ENCODE results near the gene KDM3B. TPM values are rescaled to one million over a fixed set of nuclear protein-coding genes. Genes with fewer than 3 reads are reported as not detected.
A peak's percentile ranks its signal among the peaks of the same experiment; 100 is the strongest.

Gene KDM3B
- total and polyA plus RNA-seq, 9 of the 15 experiments (the other 6 are each of a cell fraction or from before 2014, with no cell fraction given) = 13.8 to 62.8 (median 41.9) TPM

GRCh38 chr5:138457531-138458275 is 105.2 kb downstream of the KDM3B start:
- FAIRE-seq = no peak
- H4K20me1 ChIP-seq (replicated peaks; ENCODE audit: control insufficient read depth, insufficient read depth, low read length) = no peaks in the 10 kb centered on the region
- H3K4me2 ChIP-seq (ENCODE audit: insufficient read depth, low read length) = no peak overlapping the region
- in situ Hi-C loops (cut with MboI) (no loop called here), intact Hi-C loops (cut with micrococcal nuclease) (loop anchor here (10.0 kb wide), 1 partner anchor 177 kb away; no protein-coding TSS in a partner anchor)
- H3K9me1 ChIP-seq (ENCODE audit: control insufficient read depth, insufficient read depth, low read length) = no peaks in the 10 kb centered on the region
- peak overlapping the region in 1 of 2 experiments; percentile 83; a peak in 2 of 4 replicates for H3K9ac ChIP-seq (ENCODE audit: insufficient read depth in 1 of 2, low read depth in 2 of 2, low read length in 2 of 2)
- H3K9me3 ChIP-seq (replicated peaks; ENCODE audit: control insufficient read depth, insufficient read depth, low read depth, low read length) = no peaks in the 10 kb centered on the region
- peaks cover 17 to 38% of the 10 kb centered on the region in 2 experiments for H3K4me1 ChIP-seq (replicated peaks in 1 of 2; ENCODE audit: control insufficient read depth in 2 of 2, insufficient read depth in 2 of 2, low read length in 2 of 2)
- no peak overlapping the region for H3K27ac ChIP-seq (ENCODE audit: extremely low read depth, low read depth, low read length)
- POLR2A ChIA-PET = interaction anchor here (0.6 to 3.4 kb wide), 2 partner anchors 46 to 86 kb away, joined by 3 to 26 read pairs; partner anchors contain the start of gene ETF1
- H3K4me3 ChIP-seq = no peak overlapping the region
- no peak for ATAC-seq
- no peak overlapping the region; the same call in 1 of the 2 replicates for H2AFZ ChIP-seq (ENCODE audit: low read depth, low read length)
- no peaks in the 10 kb centered on the region for H3K36me3 ChIP-seq (ENCODE audit: control insufficient read depth, insufficient read depth, low read length)
- TF ChIP-seq ZBED1 (IDR thresholded peaks at IDR 0.05) (no peak), ATF2 (CRISPR knock-in tag; IDR thresholded peaks at IDR 0.05) (no peak), ZNF436 (CRISPR knock-in tag; IDR thresholded peaks at IDR 0.05) (no peak), TFE3 (CRISPR knock-in tag; IDR thresholded peaks at IDR 0.05) (no peak), PCBP2 (IDR thresholded peaks at IDR 0.05; ENCODE audit: low read depth, low read length, poor library complexity, severe bottlenecking) (no peak)
- H3K27me3 ChIP-seq (ENCODE audit: control insufficient read depth in 2 of 2, insufficient read depth in 2 of 2, low read length in 2 of 2) = no peaks in the 10 kb centered on the region
- CTCF ChIA-PET (ENCODE audit: low intra/inter-chr PET ratio) = no interaction called here
- no peaks in the 10 kb centered on the region for H3K79me2 ChIP-seq (ENCODE audit: control insufficient read depth, insufficient read depth, low read length)
- WGBS (ENCODE audit: insufficient coverage, low coverage, missing lambda C conversion rate) = 46% methylated on average over 12 of the region's 12 CpGs
- BruUV-seq (replicated peaks) = no TSS peak
- DNase-seq (ENCODE audit: extremely low read depth in 1 of 4, low spot score in 3 of 4) = no peak
